ENCODE measurements around the gene HSPA5.
"Not testable (repeated sequence)": the region's sequence is repeated elsewhere in the genome, so short reads cannot be mapped to it uniquely, and the experiment has no call there.

Gene HSPA5

GRCh38 chr9:125241000-125241862 lies at the start of gene HSPA5:
Gene HSPA5 (minus strand): TSS chr9:125241343. CDS start chr9:125241126, 217 bp downstream.
- ATAC-seq (ENCODE audit: insufficient read depth, low read depth) (peak; percentile 93), DNase-seq (peak; percentile 99)
- H3K4me1 ChIP-seq (ENCODE audit: insufficient read depth, low read length) = peaks cover 43% of the 10 kb centered on the region
- peaks cover 58% of the 10 kb centered on the region for H3K79me2 ChIP-seq (ENCODE audit: insufficient read depth, low read length)
- peak within 1 kb of the TSS; percentile 100 for H3K9ac ChIP-seq (ENCODE audit: low read depth, low read length)
- H3K9me3 ChIP-seq (ENCODE audit: insufficient read depth, low read length, severe bottlenecking) = no peaks in the 10 kb centered on the region
- no peaks in the 10 kb centered on the region for H3K27me3 ChIP-seq (ENCODE audit: insufficient read depth, low read length, poor library complexity)
- H2AFZ ChIP-seq (ENCODE audit: low read depth, low read length) = peak within 1 kb of the TSS; percentile 76
- peaks cover 24% of the 10 kb centered on the region for H4K20me1 ChIP-seq (ENCODE audit: insufficient read depth, low read length)
- H3K36me3 ChIP-seq (ENCODE audit: insufficient read depth, low read length) = peaks cover 47% of the 10 kb centered on the region
- H3K27ac ChIP-seq (ENCODE audit: low read length) = peak within 1 kb of the TSS; percentile 94
- TF ChIP-seq EZH2 (IDR thresholded peaks at IDR 0.05; ENCODE audit: borderline replicate concordance, low read depth, low read length, severe bottlenecking) (no peak), CTCF (IDR thresholded peaks at IDR 0.05; ENCODE audit: borderline replicate concordance, extremely low read depth, low read length, poor library complexity, severe bottlenecking) (peak; percentile 21)
- peak within 1 kb of the TSS; percentile 100 for H3K4me3 ChIP-seq (ENCODE audit: low read depth in 1 of 2, low read length in 2 of 2)
- H3K4me2 ChIP-seq (ENCODE audit: insufficient read depth, low read length) = peak within 1 kb of the TSS; percentile 97

- not testable (repeated sequence) for H3K27ac ChIP-seq (ENCODE audit: low read length); H3K9ac ChIP-seq (ENCODE audit: low read depth, low read length); H3K4me2 ChIP-seq (ENCODE audit: insufficient read depth, low read length); H3K4me3 ChIP-seq (ENCODE audit: low read depth in 1 of 2, low read length in 2 of 2); H2AFZ ChIP-seq (ENCODE audit: low read depth, low read length); H3K4me1 ChIP-seq (ENCODE audit: insufficient read depth, low read length); H3K27me3 ChIP-seq (ENCODE audit: insufficient read depth, low read length, poor library complexity); ATAC-seq (ENCODE audit: insufficient read depth, low read depth); H3K9me3 ChIP-seq (ENCODE audit: insufficient read depth, low read length, severe bottlenecking); H4K20me1 ChIP-seq (ENCODE audit: insufficient read depth, low read length); H3K36me3 ChIP-seq (ENCODE audit: insufficient read depth, low read length); DNase-seq
- H3K79me2 ChIP-seq (ENCODE audit: insufficient read depth, low read length) = peaks cover 73% of the 10 kb centered on the region
Measured at GRCh38 chr9:125286935-125287433, 45.8 kb upstream of the HSPA5 start.

- H4K20me1 ChIP-seq (ENCODE audit: insufficient read depth, low read length) = no peaks in the 10 kb centered on the region; the same call in 1 of the 2 replicates
- no peak overlapping the region for H3K9ac ChIP-seq (ENCODE audit: low read depth, low read length)
- H3K4me2 ChIP-seq (ENCODE audit: insufficient read depth, low read length) = no peak overlapping the region
- no peak overlapping the region for H3K4me3 ChIP-seq (ENCODE audit: low read depth in 1 of 2, low read length in 2 of 2)
- no peak overlapping the region for H3K27ac ChIP-seq (ENCODE audit: low read length)
- no peak for TF ChIP-seq CTCF (IDR thresholded peaks at IDR 0.05; ENCODE audit: borderline replicate concordance, extremely low read depth, low read length, poor library complexity, severe bottlenecking)
- no peak for TF ChIP-seq EZH2 (IDR thresholded peaks at IDR 0.05; ENCODE audit: borderline replicate concordance, low read depth, low read length, severe bottlenecking)
- ATAC-seq (ENCODE audit: insufficient read depth, low read depth) (no peak), DNase-seq (no peak)
- H3K36me3 ChIP-seq (ENCODE audit: insufficient read depth, low read length) = no peaks in the 10 kb centered on the region; the same call in 1 of the 2 replicates
- H2AFZ ChIP-seq (ENCODE audit: low read depth, low read length) = no peak overlapping the region
- no peaks in the 10 kb centered on the region for H3K27me3 ChIP-seq (ENCODE audit: insufficient read depth, low read length, poor library complexity)
- H3K79me2 ChIP-seq (ENCODE audit: insufficient read depth, low read length) = peaks cover 74% of the 10 kb centered on the region
- no peaks in the 10 kb centered on the region for H3K4me1 ChIP-seq (ENCODE audit: insufficient read depth, low read length)
- H3K9me3 ChIP-seq (ENCODE audit: insufficient read depth, low read length, severe bottlenecking) = no peaks in the 10 kb centered on the region
Measured at GRCh38 chr9:125284855-125285254, 43.7 kb upstream of the HSPA5 start.

GRCh38 chr9:125280945-125281344 lies 39.8 kb upstream of the HSPA5 start:
- peaks cover 86% of the 10 kb centered on the region for H3K79me2 ChIP-seq (ENCODE audit: insufficient read depth, low read length)
- no peaks in the 10 kb centered on the region for H3K27me3 ChIP-seq (ENCODE audit: insufficient read depth, low read length, poor library complexity)
- no peak overlapping the region for H3K4me2 ChIP-seq (ENCODE audit: insufficient read depth, low read length)
- H4K20me1 ChIP-seq (ENCODE audit: insufficient read depth, low read length) = peaks cover 6% of the 10 kb centered on the region; the same call in 1 of the 2 replicates
- no peak overlapping the region for H2AFZ ChIP-seq (ENCODE audit: low read depth, low read length)
- H3K36me3 ChIP-seq (ENCODE audit: insufficient read depth, low read length) = no peaks in the 10 kb centered on the region; the same call in 1 of the 2 replicates
- H3K4me3 ChIP-seq (ENCODE audit: low read depth in 1 of 2, low read length in 2 of 2) = no peak overlapping the region
- DNase-seq (no peak), ATAC-seq (ENCODE audit: insufficient read depth, low read depth) (no peak)
- no peaks in the 10 kb centered on the region for H3K9me3 ChIP-seq (ENCODE audit: insufficient read depth, low read length, severe bottlenecking)
- no peak overlapping the region for H3K9ac ChIP-seq (ENCODE audit: low read depth, low read length)
- TF ChIP-seq CTCF (IDR thresholded peaks at IDR 0.05; ENCODE audit: borderline replicate concordance, extremely low read depth, low read length, poor library complexity, severe bottlenecking) = no peak
- TF ChIP-seq EZH2 (IDR thresholded peaks at IDR 0.05; ENCODE audit: borderline replicate concordance, low read depth, low read length, severe bottlenecking) = no peak
- H3K27ac ChIP-seq (ENCODE audit: low read length) = no peak overlapping the region
- no peaks in the 10 kb centered on the region for H3K4me1 ChIP-seq (ENCODE audit: insufficient read depth, low read length)
